Kidney capillary endothelial cell (primary cell): ENCODE data around the gene NDUFS5.
"Not testable (repeated sequence)": the region's sequence is repeated elsewhere in the genome, so short reads cannot be mapped to it uniquely, and the experiment has no call there.

ENCODE experiments used
- DNase-seq: peaks from one replicate; pipeline ENCODE4 v3.0.0-alpha.2; 2018; ENCODE audit warnings: low spot score

Gene NDUFS5

GRCh38 chr1:39065542-39065941 lies 39.4 kb downstream of the NDUFS5 start:
- DNase-seq = no peak

GRCh38 chr1:39068227-39068626 lies 42.1 kb downstream of the NDUFS5 start:
- DNase-seq = not testable (repeated sequence)

DNA sequence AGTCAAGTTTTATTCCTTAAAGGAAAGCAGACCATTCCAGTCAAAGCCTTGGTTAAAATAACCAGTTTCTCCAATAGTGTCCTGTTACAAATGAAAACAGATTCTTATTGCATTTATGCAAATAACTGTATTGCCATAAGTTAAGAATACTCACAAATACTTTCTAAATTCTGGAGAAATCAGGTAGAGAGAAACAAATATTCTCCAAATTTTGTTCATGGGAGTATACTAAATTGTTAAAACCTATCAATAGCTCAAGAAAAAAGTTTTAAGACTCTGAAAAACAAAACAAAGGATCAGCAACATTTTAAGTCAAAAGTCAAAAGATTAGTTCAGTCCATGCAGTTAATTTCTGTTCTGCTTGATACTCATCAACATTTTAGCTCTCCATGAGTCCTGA lies 45.4 kb downstream of the NDUFS5 start:
- DNase-seq = not testable (repeated sequence)

- no peak for DNase-seq
Measured at GRCh38 chr1:39076127-39076798, 50.1 kb downstream of the NDUFS5 start.

GRCh38 chr1:39076799-39077148 lies 50.6 kb downstream of the NDUFS5 start:
- no peak for DNase-seq

- no peak for DNase-seq
Measured at GRCh38 chr1:39080269-39080826, 54.2 kb downstream of the NDUFS5 start.

DNA sequence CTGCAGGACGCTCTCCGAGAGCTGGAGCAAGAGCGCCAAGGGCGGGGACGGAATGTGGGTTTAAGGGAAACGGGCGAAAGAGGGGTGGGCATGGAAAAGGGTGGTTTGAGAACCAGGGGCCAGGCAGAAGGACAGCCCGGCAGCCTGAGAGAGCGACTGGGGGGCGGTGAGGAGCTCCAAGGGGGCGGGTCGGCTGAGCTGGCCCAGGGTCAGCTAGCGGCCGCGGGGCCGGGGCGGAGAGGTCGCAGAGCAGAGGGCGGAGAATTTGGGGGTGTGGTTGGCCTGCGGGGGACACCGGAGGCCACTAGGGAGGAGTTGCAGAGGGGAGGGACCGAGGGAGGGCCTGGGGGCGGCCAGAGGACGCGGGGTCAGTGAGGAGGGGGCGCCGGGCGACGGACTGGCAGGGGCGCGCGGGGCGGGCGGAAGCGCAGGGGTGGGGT lies 54.7 kb downstream of the NDUFS5 start:
- DNase-seq = no peak

DNA sequence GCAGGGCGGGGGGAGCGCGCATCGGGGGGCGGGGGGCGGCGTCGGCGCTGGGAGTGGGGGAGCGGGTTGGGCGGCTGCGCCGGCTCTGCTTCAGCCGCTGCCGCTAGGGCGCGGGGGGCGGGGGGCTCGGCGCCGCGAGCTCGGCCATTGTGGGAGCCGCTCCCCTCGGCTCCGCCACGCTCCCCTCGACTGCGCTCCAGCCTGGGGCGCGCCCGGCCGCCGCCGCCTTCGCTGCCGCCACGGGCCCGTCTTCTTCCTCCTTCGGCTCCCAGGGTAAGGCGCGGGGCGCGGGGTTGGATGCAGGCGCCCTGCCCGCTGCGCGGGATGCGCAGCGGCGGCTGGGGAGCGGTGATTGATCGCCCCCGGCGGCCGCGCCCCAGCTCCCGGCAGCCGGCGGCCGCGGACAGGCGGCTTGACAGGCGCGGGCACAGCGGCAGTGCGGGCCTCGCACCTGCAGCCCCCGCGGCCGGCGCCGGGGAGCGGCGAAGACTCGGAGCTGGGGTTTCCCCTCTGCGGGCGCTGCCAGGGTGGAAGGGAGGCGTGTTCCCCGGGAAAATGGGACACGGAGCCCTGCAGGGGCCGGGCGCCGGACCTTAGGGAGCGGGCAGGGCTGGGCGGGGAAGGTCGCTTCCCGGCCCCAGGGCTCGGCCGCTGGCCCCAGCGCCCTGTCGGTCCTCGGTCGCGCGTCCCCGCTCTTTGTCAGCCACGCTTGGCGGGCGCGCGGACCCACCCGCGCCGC lies 55.3 kb downstream of the NDUFS5 start:
- DNase-seq = no peak

GRCh38 chr1:39082010-39082799 lies 56.1 kb downstream of the NDUFS5 start:
- no peak for DNase-seq

DNA sequence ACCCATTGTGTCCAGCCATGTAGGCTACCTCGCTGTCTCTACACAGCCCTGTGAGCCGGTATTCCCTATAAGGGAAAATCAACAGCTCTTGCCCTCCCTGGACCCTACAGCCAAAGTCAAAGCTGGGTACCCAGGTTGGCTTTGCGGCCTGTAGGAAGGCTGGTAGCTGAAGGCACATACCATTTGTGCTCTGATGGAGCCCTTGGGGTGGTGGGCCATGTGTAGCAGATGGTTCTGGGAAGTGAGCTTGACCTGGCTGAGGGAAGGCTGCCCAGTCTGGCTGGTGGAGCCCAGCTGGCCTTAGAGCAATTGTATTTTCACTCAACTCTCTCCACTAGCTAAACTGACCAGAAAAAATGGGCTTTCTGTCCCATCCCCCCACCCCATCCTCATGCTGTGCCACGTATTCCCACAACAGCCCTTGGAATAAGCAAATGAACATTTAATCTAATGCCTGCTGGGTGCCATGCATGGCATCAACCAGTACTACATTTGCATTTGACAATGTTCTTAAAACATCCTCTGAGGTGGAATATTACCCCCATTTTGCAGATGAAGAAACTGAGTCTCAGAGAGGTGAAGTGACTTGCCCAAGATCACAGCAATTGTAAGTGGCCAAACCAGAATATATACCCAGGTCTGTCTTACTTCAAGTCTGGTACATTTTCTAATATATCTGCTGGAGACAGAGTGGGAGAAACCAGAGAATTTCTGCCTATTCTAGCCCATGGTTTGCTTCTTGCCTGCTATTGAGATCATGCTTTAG lies 56.8 kb downstream of the NDUFS5 start:
- no peak for DNase-seq

- no peak for DNase-seq
Measured at GRCh38 chr1:39084191-39084590, 58.0 kb downstream of the NDUFS5 start.
